Measurements from ENCODE around the gene FBXW2.

Gene FBXW2

DNA sequence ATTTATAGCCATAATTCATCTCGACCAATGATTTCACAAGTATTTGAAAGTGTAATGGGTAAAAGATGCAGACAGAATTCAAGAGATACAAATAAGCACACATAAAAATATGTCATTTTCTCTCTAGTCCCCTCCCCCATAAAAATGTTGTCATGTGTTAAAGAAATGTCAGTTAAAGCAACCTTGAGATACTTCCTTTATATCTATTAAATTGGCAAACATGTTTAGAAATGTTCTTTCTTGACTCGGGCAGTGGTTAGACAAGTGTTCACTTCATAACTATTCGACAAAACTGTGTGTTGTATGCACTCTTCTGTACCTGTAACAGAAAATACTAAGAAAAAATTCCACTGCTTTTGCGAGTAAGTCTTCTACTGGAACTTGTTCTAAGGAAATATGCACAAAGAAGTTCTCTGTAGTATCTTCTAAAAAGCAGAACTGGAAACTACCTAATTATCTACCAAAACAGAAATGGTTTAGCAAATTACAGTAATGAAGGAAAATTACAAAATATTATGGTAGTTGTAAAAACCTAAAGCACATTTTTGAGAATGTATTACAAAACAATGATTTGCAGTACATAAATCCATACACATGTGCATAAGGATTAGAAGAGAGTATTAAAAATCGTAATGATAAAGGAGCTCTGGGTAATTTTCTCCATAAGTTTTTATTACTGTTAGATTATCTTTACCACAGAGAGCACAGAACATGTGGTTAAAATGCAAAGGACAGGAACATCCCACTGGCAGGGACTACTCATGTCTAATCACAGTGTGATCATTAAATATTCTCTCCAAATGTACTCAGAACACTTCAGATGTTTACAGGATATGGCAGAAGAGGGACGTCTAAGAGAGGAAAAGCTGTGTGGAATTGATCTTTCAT, 35.9 kb downstream of the FBXW2 start:
- TF ChIP-seq SPI1 (IDR thresholded peaks at IDR 0.05; ENCODE audit: borderline replicate concordance, low read depth), result peak; percentile 90
- TF ChIP-seq GABPA (IDR thresholded peaks at IDR 0.05; ENCODE audit: low read depth), result no peak
- peak overlapping the region; percentile 82 for H3K27ac ChIP-seq (replicated peaks)
- no peak overlapping the region for H3K4me3 ChIP-seq (replicated peaks; ENCODE audit: insufficient read depth, low read length)
- H3K27me3 ChIP-seq (ENCODE audit: insufficient read depth, poor library complexity, severe bottlenecking), result no peaks in the 10 kb centered on the region
- peak; percentile 29 to 48 for DNase-seq (ENCODE audit: low read depth in 1 of 2, low spot score in 1 of 2)

DNA sequence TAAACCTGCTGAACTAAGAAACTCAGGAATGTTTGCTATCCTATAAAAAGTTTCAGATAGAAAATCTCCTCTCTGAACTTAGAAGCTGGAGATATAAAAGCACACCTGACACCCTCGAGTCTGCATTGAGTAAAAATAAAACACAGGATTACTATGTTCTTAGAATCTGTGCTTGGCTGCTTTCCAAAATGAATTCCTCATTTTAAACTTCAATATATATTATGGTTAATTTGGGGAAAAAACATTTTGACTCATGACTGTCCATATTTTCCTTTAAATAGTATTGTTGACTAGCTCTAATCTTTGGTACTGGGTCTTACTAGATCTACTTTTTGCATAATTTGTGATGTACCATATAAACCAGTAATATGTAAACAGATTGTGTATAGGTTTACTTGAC, 36.7 kb downstream of the FBXW2 start:
- H3K27me3 ChIP-seq (ENCODE audit: insufficient read depth, poor library complexity, severe bottlenecking), result no peaks in the 10 kb centered on the region
- TF ChIP-seq GABPA (IDR thresholded peaks at IDR 0.05; ENCODE audit: low read depth) (no peak), POLR2AphosphoS5 (IDR thresholded peaks at IDR 0.05; ENCODE audit: low read depth) (no peak), SPI1 (IDR thresholded peaks at IDR 0.05; ENCODE audit: borderline replicate concordance, low read depth) (no peak)
- TF ChIP-seq, protein P1, sequence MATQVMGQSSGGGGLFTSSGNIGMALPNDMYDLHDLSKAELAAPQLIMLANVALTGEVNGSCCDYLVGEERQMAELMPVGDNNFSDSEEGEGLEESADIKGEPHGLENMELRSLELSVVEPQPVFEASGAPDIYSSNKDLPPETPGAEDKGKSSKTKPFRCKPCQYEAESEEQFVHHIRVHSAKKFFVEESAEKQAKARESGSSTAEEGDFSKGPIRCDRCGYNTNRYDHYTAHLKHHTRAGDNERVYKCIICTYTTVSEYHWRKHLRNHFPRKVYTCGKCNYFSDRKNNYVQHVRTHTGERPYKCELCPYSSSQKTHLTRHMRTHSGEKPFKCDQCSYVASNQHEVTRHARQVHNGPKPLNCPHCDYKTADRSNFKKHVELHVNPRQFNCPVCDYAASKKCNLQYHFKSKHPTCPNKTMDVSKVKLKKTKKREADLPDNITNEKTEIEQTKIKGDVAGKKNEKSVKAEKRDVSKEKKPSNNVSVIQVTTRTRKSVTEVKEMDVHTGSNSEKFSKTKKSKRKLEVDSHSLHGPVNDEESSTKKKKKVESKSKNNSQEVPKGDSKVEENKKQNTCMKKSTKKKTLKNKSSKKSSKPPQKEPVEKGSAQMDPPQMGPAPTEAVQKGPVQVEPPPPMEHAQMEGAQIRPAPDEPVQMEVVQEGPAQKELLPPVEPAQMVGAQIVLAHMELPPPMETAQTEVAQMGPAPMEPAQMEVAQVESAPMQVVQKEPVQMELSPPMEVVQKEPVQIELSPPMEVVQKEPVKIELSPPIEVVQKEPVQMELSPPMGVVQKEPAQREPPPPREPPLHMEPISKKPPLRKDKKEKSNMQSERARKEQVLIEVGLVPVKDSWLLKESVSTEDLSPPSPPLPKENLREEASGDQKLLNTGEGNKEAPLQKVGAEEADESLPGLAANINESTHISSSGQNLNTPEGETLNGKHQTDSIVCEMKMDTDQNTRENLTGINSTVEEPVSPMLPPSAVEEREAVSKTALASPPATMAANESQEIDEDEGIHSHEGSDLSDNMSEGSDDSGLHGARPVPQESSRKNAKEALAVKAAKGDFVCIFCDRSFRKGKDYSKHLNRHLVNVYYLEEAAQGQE (IDR thresholded peaks at IDR 0.05; ENCODE audit: insufficient replicate concordance, low read depth), result no peak
- TF ChIP-seq, protein P2, sequence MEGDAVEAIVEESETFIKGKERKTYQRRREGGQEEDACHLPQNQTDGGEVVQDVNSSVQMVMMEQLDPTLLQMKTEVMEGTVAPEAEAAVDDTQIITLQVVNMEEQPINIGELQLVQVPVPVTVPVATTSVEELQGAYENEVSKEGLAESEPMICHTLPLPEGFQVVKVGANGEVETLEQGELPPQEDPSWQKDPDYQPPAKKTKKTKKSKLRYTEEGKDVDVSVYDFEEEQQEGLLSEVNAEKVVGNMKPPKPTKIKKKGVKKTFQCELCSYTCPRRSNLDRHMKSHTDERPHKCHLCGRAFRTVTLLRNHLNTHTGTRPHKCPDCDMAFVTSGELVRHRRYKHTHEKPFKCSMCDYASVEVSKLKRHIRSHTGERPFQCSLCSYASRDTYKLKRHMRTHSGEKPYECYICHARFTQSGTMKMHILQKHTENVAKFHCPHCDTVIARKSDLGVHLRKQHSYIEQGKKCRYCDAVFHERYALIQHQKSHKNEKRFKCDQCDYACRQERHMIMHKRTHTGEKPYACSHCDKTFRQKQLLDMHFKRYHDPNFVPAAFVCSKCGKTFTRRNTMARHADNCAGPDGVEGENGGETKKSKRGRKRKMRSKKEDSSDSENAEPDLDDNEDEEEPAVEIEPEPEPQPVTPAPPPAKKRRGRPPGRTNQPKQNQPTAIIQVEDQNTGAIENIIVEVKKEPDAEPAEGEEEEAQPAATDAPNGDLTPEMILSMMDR (IDR thresholded peaks at IDR 0.05; ENCODE audit: insufficient read depth, low read length), result no peak
- no peak for DNase-seq (ENCODE audit: low read depth in 1 of 2, low spot score in 1 of 2)
- peak overlapping the region; percentile 82 for H3K27ac ChIP-seq (replicated peaks)
- H3K4me3 ChIP-seq (replicated peaks; ENCODE audit: insufficient read depth, low read length), result no peak overlapping the region

DNA sequence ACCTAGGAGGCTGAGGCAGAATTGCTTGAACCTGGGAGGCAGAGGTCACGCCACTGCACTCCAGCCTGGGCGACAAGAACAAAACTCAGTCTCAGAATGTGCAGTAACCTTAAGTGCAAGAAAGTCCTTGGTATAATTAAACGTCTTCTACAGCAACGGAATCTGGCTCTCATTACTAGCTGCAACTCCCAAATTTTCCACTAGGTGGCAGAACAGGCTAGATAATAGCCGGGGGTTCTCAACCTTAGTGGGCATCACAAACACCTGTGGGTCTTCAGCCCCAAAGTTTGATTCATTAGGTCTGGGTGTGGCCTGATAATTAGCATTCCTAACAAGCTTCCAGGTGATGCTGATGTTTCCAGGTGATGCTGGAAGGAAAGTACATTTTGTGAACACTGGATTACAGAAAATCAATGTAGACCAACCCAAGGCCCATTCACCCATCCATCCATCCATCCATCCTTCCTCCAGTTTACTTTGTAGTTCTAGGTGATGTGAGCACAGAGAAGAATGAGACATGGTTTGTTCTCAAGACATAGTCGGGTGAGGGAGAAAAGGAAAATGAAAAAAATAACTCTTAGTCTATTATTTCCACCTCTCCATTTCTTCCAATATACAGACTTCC, 37.3 kb downstream of the FBXW2 start:
- Histone ChIP-seq H3K27me3 (ENCODE audit: insufficient read depth, poor library complexity, severe bottlenecking) (no peaks in the 10 kb centered on the region), H3K27ac (replicated peaks) (peak overlapping the region; percentile 82), H3K4me3 (replicated peaks; ENCODE audit: insufficient read depth, low read length) (no peak overlapping the region)
- DNase-seq (ENCODE audit: low read depth in 1 of 2, low spot score in 1 of 2), result peak in 1 of 2 experiments; percentile 67
- TF ChIP-seq, protein P2 (IDR thresholded peaks at IDR 0.05; ENCODE audit: insufficient read depth, low read length), result peak; percentile 66
- TF ChIP-seq POLR2AphosphoS5 (IDR thresholded peaks at IDR 0.05; ENCODE audit: low read depth) (no peak), GABPA (IDR thresholded peaks at IDR 0.05; ENCODE audit: low read depth) (no peak), SPI1 (IDR thresholded peaks at IDR 0.05; ENCODE audit: borderline replicate concordance, low read depth) (no peak)
- TF ChIP-seq, protein P1 (IDR thresholded peaks at IDR 0.05; ENCODE audit: insufficient replicate concordance, low read depth), result no peak

DNA sequence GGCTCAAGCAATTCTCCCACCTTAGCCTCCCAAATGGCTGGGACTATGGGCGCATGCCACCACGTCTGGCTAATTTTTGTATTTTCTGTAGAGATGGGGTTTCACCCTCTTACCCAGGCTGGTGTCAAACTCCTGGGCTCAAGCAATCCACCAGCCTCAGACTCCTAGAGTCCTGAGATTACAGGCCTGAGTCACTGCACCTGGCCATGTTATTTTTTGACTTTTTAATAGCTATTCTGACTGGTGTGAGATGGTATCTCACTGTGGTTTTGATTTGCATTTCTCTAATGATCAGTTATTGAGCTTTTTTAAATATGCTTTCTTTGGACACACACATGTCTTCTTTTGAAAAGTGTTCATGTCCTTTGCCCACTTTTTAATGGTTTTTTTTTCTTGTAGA, 38.2 kb downstream of the FBXW2 start:
- H3K27ac ChIP-seq (replicated peaks), result no peak overlapping the region
- no peaks in the 10 kb centered on the region for H3K27me3 ChIP-seq (ENCODE audit: insufficient read depth, poor library complexity, severe bottlenecking)
- no peak for DNase-seq (ENCODE audit: low read depth in 1 of 2, low spot score in 1 of 2)
- no peak overlapping the region for H3K4me3 ChIP-seq (replicated peaks; ENCODE audit: insufficient read depth, low read length)
- TF ChIP-seq SPI1 (IDR thresholded peaks at IDR 0.05; ENCODE audit: borderline replicate concordance, low read depth) (no peak), POLR2AphosphoS5 (IDR thresholded peaks at IDR 0.05; ENCODE audit: low read depth) (no peak), GABPA (IDR thresholded peaks at IDR 0.05; ENCODE audit: low read depth) (no peak)
- TF ChIP-seq, protein P1 (IDR thresholded peaks at IDR 0.05; ENCODE audit: insufficient replicate concordance, low read depth), result no peak
- TF ChIP-seq, protein P2 (IDR thresholded peaks at IDR 0.05; ENCODE audit: insufficient read depth, low read length), result no peak

Measured in HL-60 (cell line).